Bronchial epithelial cell (primary cell): ENCODE measurements around the gene DHRS1. TPM values are rescaled to one million over a fixed set of nuclear protein-coding genes. Genes with fewer than 3 reads are reported as not detected.
"Not testable (repeated sequence)": the region's sequence is repeated elsewhere in the genome, so short reads cannot be mapped to it uniquely, and the experiment has no call there.

Experiments
- DNase-seq: peaks from one replicate; pipeline ENCODE4 v3.0.0-alpha.2; 2010; ENCODE audit warnings: low read depth
- FAIRE-seq: peaks from 2 replicates; lab custom pipeline; 2011; peaks lifted over from hg19 to GRCh38; lab: Jason Lieb, UNC
- H3K27me3 ChIP-seq: 2 replicates; pipeline ENCODE4 v1.5.1; 2011; ENCODE audit warnings: low read length; ENCODE audit not compliant: control insufficient read depth, insufficient read depth
- H3K36me3 ChIP-seq: 2 replicates; pipeline ENCODE4 v1.5.1; 2011; ENCODE audit warnings: low read length; ENCODE audit not compliant: control insufficient read depth, insufficient read depth
- H3K4me3 ChIP-seq: 2 replicates; pipeline ENCODE4 v1.5.1; 2011; ENCODE audit warnings: mild to moderate bottlenecking, low read depth, low read length, control low read depth
- CTCF ChIP-seq: IDR thresholded peaks from 2 replicates; pipeline ENCODE4 v1.5.1; 2011; ENCODE audit warnings: mild to moderate bottlenecking, moderate library complexity, low read length, control low read depth, inconsistent platforms; ENCODE audit not compliant: insufficient read depth, severe bottlenecking
- total RNA-seq: library from RNA; depleted of rRNA; stranded (reverse); fragments of >200 nt; gene quantifications from 2 replicates; pipeline ENCODE4 v1.2.1, GENCODE V29; 2014

Gene DHRS1
- total RNA-seq, 1 donor from 2014 or later, result 16.6 TPM

DNA sequence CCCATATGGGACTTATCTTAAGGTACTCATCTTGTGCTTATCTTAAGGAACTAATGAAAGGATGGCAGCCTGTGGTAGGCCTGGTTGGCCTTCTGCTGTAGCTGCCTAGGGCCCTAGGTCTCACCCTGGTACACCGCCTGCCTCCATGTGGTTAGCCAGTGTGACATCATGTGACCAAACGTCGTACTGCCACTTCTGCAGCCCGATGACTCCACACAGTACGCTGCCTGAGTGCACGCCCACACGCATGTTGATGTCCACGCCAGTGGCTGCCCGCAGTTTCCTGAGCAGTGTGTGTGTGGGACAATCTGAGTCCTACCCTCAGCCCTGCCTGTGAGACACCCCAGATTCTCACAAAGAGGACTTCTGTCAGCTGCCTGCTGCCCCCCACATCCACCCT, 30.2 kb upstream of the DHRS1 start:
- Histone ChIP-seq H3K4me3 (no peak overlapping the region), H3K27me3 (no peaks in the 10 kb centered on the region), H3K36me3 (no peaks in the 10 kb centered on the region)
- FAIRE-seq (no peak), DNase-seq (no peak)
- no peak for TF ChIP-seq CTCF

GRCh38 chr14:24329073-24329663, 29.6 kb upstream of the DHRS1 start:
- H3K27me3 ChIP-seq, result no peaks in the 10 kb centered on the region
- DNase-seq, result no peak
- H3K4me3 ChIP-seq, result no peak overlapping the region
- TF ChIP-seq CTCF, result no peak
- FAIRE-seq, result no peak
- no peaks in the 10 kb centered on the region for H3K36me3 ChIP-seq

- H3K36me3 ChIP-seq, FAIRE-seq, H3K27me3 ChIP-seq, H3K4me3 ChIP-seq, DNase-seq: not testable (repeated sequence)
- peak; percentile 44 for TF ChIP-seq CTCF
These were observed 28.3 kb upstream of the DHRS1 start for GRCh38 chr14:24327914-24328313.

GRCh38 chr14:24327303-24327702, 27.7 kb upstream of the DHRS1 start:
- Histone ChIP-seq H3K27me3 (no peaks in the 10 kb centered on the region), H3K4me3 (no peak overlapping the region), H3K36me3 (no peaks in the 10 kb centered on the region)
- DNase-seq (no peak), FAIRE-seq (no peak)
- TF ChIP-seq CTCF, result no peak

DNA sequence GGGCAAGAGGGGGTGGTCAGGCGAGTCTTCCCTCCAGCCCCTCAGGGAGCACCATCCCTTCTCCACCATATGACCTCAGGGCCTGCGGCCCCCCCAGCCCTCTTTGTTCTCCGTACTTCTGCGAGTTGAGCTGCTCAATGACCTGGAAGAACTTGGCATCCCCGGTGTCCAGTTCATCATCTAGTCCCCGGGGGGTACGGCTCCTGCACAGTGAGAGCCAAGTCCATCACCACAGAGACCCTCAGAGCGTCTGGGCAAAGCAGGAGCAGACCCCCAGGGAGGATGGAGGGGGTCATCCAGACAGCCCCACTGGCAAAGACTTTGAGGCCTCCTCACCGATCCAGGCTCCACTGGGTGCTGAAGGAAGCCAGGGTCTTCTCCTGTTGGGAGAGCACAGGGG, 26.4 kb upstream of the DHRS1 start:
- no peak for DNase-seq
- Histone ChIP-seq H3K27me3 (no peaks in the 10 kb centered on the region), H3K36me3 (no peaks in the 10 kb centered on the region), H3K4me3 (no peak overlapping the region)
- no peak for FAIRE-seq
- no peak for TF ChIP-seq CTCF

DNA sequence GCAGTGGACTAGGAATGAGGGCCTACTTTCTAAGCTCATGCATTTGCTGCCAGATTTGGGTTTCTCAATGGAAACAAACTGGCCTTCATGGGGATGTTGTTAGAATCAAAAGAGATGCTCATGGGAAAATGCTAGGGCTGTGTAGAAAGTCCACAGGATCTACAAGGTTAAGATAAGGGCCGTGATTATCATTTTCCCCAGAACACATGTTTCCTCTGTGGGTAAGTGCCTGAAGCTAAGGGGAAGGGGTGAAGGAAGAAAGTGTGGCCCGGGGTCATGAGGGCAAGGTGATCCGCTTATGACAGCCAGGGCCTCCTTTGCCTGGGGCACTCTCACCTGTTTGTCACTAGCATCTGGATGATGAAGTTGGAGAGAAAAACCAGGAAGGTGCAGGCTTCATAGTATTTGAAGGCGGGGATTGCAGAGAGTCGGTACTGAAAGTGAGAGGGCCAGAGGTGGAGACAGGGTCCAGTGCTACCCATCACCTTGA, 25.5 kb upstream of the DHRS1 start:
- FAIRE-seq (no peak), DNase-seq (no peak)
- no peaks in the 10 kb centered on the region for H3K36me3 ChIP-seq
- no peaks in the 10 kb centered on the region for H3K27me3 ChIP-seq
- no peak overlapping the region for H3K4me3 ChIP-seq
- no peak for TF ChIP-seq CTCF
